Suprapubic skin (tissue), 4 donors: Measurements from ENCODE around the gene RCAN2. TPM values are rescaled to one million over a fixed set of nuclear protein-coding genes. Genes with fewer than 3 reads are reported as not detected.
A peak's percentile ranks its signal among the peaks of the same experiment; 100 is the strongest.

Experiments
- DNase-seq, 2 donors: peaks; one replicate each; pipeline ENCODE4 v3.0.0-alpha.2; 2019; ENCODE audit warnings: low spot score in 2 of 2
- H3K27ac ChIP-seq: fragments of 200-600 bp; sonication (generic); one replicate; pipeline ENCODE4 v1.5.1; 2019
- H3K27me3 ChIP-seq: fragments of 200-600 bp; sonication (generic); one replicate; pipeline ENCODE4 v1.5.1; 2019
- H3K36me3 ChIP-seq: fragments of 200-600 bp; sonication (generic); one replicate; pipeline ENCODE4 v1.5.1; 2019
- H3K4me1 ChIP-seq: fragments of 200-600 bp; sonication (generic); one replicate; pipeline ENCODE4 v1.5.1; 2019
- H3K4me3 ChIP-seq: fragments of 200-600 bp; sonication (generic); one replicate; pipeline ENCODE4 v1.5.1; 2019; ENCODE audit warnings: mild to moderate bottlenecking
- H3K9me3 ChIP-seq: fragments of 200-600 bp; sonication (generic); one replicate; pipeline ENCODE4 v1.5.1; 2019
- CTCF ChIP-seq, 2 donors: fragments of 200-600 bp in 1 of 2; fragments of 450-650 bp in 1 of 2; sonication (generic) in 1 of 2; IDR thresholded peaks; one replicate each; pipeline ENCODE4 v1.5.1; 2016 to 2019; ENCODE audit warnings: antibody characterized with exemption in 2 of 2, mild to moderate bottlenecking in 1 of 2, moderate library complexity in 1 of 2
- EP300 ChIP-seq: sonication (generic); formaldehyde crosslinking; IDR thresholded peaks from one replicate; pipeline ENCODE4 v1.6.1; 2017; ENCODE audit warnings: antibody characterized with exemption
- POLR2A ChIP-seq, 2 donors: fragments of 450-650 bp; IDR thresholded peaks; one replicate each; pipeline ENCODE4 v1.6.1; 2017; ENCODE audit warnings: antibody characterized with exemption in 2 of 2, mild to moderate bottlenecking in 2 of 2, moderate library complexity in 2 of 2
- POLR2AphosphoS5 ChIP-seq, 3 donors: sonication (generic); formaldehyde crosslinking; IDR thresholded peaks; one replicate each; pipeline ENCODE4 v1.6.1; 2017; ENCODE audit warnings: antibody characterized with exemption in 3 of 3
- WGBS: methylation state at CpG from one replicate; pipeline ENCODE4 v1.1.5; 2018; 5-methylcytosine and 5-hydroxymethylcytosine counted together
- total RNA-seq, 4 donors: library from RNA; depleted of rRNA; stranded (reverse); fragments of >200 nt; gene quantifications; one replicate each; pipeline ENCODE4 v1.1.0, GENCODE V29; 2016

RCAN2 gene
- total RNA-seq, 4 donors from 2014 or later, result 6.7 to 15.3 (median 13.8) TPM

GRCh38 chr6:46490425-46491200 is 636 bp downstream of the RCAN2 start:
- Histone ChIP-seq H3K4me3 (peak overlapping the region; percentile 75), H3K27ac (peak overlapping the region; percentile 80), H3K9me3 (no peaks in the 10 kb centered on the region), H3K4me1 (peaks cover 30% of the 10 kb centered on the region), H3K27me3 (peaks cover 7% of the 10 kb centered on the region), H3K36me3 (no peaks in the 10 kb centered on the region)
- 8% methylated on average over 19 of the region's 56 CpGs for WGBS
- no peak for TF ChIP-seq EP300
- TF ChIP-seq POLR2A (IDR thresholded peaks at IDR 0.05), result no peak
- no peak for TF ChIP-seq CTCF (IDR thresholded peaks at IDR 0.05)
- DNase-seq, result peak; percentile 62 to 80

- Histone ChIP-seq H3K4me3 (no peak overlapping the region), H3K4me1 (peaks cover 14% of the 10 kb centered on the region), H3K36me3 (no peaks in the 10 kb centered on the region), H3K27me3 (peaks cover 7% of the 10 kb centered on the region), H3K9me3 (no peaks in the 10 kb centered on the region), H3K27ac (no peak overlapping the region)
- 69% methylated on average over 3 of the region's 3 CpGs for WGBS
- TF ChIP-seq EP300, result no peak
- no peak for TF ChIP-seq CTCF (IDR thresholded peaks at IDR 0.05)
- TF ChIP-seq POLR2A (IDR thresholded peaks at IDR 0.05), result no peak
- DNase-seq, result no peak
Measured at GRCh38 chr6:46486181-46486580, 5.1 kb downstream of the RCAN2 start.

GRCh38 chr6:46484081-46484820 is 7.0 kb downstream of the RCAN2 start:
- H3K4me3 ChIP-seq, result no peak overlapping the region
- no peak for TF ChIP-seq POLR2A (IDR thresholded peaks at IDR 0.05)
- no peaks in the 10 kb centered on the region for H3K9me3 ChIP-seq
- no peaks in the 10 kb centered on the region for H3K36me3 ChIP-seq
- peaks cover 7% of the 10 kb centered on the region for H3K27me3 ChIP-seq
- no peak overlapping the region for H3K27ac ChIP-seq
- no peaks in the 10 kb centered on the region for H3K4me1 ChIP-seq
- WGBS, result 80% methylated on average over 6 of the region's 6 CpGs
- no peak for DNase-seq

- Histone ChIP-seq H3K27ac (no peak overlapping the region), H3K4me1 (no peaks in the 10 kb centered on the region), H3K36me3 (no peaks in the 10 kb centered on the region), H3K4me3 (no peak overlapping the region), H3K27me3 (no peaks in the 10 kb centered on the region), H3K9me3 (no peaks in the 10 kb centered on the region)
- TF ChIP-seq CTCF (IDR thresholded peaks at IDR 0.05) (no peak), POLR2A (IDR thresholded peaks at IDR 0.05) (no peak), EP300 (no peak)
- DNase-seq, result no peak
Measured at GRCh38 chr6:46476301-46476700, 14.9 kb downstream of the RCAN2 start.

GRCh38 chr6:46473881-46474280 is 17.4 kb downstream of the RCAN2 start:
- TF ChIP-seq POLR2AphosphoS5 (IDR thresholded peaks at IDR 0.05) (no peak), EP300 (no peak)
- no peaks in the 10 kb centered on the region for H3K9me3 ChIP-seq
- no peak overlapping the region for H3K4me3 ChIP-seq
- no peaks in the 10 kb centered on the region for H3K36me3 ChIP-seq
- peaks cover under 1% of the 10 kb centered on the region for H3K4me1 ChIP-seq
- H3K27ac ChIP-seq, result no peak overlapping the region
- no peaks in the 10 kb centered on the region for H3K27me3 ChIP-seq
- no peak for DNase-seq

- WGBS, result 85% methylated on average over 3 of the region's 3 CpGs
- no peak overlapping the region for H3K27ac ChIP-seq
- H3K36me3 ChIP-seq, result no peaks in the 10 kb centered on the region
- TF ChIP-seq EP300 (no peak), CTCF (IDR thresholded peaks at IDR 0.05) (no peak)
- H3K27me3 ChIP-seq, result no peaks in the 10 kb centered on the region
- H3K9me3 ChIP-seq, result no peaks in the 10 kb centered on the region
- peaks cover 3% of the 10 kb centered on the region for H3K4me1 ChIP-seq
- no peak for DNase-seq
- no peak overlapping the region for H3K4me3 ChIP-seq
Measured at GRCh38 chr6:46472243-46472642, 19.0 kb downstream of the RCAN2 start.
